HG03571 (cell line): ENCODE results near the gene SECTM1.
"Not testable (repeated sequence)": the region's sequence is repeated elsewhere in the genome, so short reads cannot be mapped to it uniquely, and the experiment has no call there.

ENCODE experiments used
- ATAC-seq: cut with Tn5 transposase; IDR thresholded peaks from one replicate; pipeline ENCODE4 v1.9.1; 2021; ENCODE audit not compliant: unreplicated experiment

The SECTM1 gene

DNA sequence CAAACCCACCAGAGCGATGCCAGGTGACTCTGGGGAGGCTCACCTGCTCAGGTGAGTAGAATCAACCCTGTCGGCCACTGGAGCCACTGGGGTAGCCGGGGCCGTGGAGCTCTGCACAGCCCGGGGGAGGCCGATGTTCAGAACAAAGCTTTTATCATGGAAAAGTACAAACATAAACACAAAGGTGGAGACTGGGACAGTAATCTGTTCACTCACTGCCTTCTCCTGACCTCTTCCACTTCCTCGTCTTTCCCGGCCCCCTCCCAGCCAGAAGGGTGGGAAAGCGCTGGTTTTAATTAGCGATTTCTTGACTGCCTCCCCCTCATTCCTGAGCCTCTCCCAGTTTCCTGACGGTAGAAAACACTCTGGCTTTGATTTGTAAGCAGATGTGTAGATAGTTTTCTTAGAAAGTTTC, 15.7 kb upstream of the SECTM1 start:
- ATAC-seq: no peak

DNA sequence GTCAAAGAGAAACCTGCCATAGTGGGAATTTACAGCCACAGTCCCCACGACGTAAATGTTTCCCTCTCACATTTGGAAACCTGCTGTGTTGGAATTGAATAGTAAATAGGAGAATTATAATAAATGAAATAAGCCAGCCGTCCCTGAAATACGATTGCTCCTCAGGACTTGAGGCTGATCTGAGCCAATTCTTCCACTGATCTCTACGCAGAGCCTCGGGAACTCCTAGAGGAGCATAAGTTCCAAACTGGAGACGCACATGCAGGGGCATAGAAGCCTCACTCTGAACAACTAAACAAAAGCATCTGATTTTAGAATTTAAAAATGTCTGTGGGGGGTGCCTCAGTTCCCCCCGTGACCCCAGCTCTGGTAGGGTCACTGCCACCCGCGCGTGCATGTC, 15.3 kb upstream of the SECTM1 start:
- no peak for ATAC-seq

DNA sequence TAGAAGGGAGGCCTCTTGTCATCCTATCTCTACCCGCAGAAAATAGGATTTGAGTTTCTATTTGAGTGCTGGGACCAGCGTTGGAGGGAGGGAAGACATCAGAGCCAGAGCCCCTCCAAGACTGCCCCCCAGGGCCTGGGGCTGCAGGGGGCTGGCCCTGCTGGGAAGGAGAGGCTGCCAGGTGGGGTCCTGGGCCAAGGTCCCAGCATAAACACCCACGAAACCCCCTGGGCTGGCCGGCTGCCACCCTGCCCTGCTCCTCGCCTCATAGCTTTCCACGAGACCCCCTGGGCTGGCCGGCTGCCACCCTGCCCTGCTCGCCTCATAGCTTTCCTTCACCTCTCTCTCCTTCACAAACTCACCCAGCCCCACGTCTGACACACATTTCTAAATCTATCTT, 14.9 kb upstream of the SECTM1 start:
- no peak for ATAC-seq

DNA sequence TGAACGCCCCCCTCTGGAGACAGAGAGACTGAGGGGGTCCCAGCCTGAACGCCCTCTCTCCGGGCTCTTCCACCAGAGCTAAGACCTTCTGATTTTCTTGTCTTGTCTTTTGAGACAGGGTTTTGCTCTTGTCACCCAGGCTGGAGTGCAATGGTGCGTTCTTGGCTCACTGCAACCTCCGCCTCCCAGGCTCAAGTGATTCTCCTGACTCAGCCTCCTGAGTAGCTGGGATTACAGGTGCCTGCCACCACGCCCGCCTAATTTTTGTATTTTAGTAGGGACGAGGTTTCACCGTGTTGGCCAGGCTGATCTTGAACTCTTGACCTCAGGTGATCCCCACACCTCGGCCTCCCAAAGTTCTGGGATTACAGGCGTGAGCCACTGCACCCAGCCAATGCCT, 14.4 kb upstream of the SECTM1 start:
- ATAC-seq: not testable (repeated sequence)

DNA sequence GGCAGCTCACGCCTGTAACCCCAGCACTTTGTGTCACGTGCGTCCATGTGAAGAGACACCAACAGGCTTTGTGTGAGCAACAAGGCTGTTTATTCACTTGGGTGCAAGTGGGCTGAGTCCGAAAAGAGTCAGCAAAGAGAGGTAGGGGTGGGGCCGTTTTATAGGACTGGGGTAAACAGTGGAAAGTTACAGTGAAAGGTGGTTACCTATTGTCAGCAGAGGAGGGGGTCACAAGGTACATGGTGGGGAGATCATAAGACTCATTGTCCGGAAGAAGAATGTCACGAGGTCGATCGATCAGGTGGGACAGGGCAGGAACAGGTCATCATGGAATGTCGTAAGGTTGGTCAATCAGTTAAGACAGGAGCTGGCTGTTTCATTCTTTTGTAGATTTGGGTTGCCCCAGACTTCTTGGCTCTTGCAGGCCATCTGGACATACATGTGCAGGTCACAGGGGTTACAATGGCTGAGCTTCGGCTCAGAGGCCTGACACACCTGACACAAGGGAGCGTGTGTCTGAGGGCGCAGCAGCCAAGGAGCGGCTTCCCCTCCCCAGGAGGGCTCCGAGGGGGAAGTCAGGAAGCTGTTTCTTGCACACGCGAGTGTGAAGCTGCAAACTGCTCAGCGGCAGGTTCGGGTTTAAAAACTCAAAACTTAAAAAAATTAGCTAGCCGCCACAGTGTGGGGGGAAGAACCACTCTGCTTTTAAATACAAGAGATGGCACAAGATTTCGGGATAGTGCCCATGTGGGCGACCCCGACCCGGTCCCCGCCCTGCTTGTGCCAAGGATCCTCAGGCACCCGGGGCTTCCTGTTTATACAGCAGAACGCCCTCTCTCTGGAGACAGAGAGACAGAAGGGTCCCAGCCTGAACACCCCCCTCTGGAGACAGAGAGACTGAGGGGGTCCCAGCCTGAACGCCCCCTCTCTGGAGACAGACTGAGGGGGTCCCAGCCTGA, 13.1 kb upstream of the SECTM1 start:
- no peak for ATAC-seq

DNA sequence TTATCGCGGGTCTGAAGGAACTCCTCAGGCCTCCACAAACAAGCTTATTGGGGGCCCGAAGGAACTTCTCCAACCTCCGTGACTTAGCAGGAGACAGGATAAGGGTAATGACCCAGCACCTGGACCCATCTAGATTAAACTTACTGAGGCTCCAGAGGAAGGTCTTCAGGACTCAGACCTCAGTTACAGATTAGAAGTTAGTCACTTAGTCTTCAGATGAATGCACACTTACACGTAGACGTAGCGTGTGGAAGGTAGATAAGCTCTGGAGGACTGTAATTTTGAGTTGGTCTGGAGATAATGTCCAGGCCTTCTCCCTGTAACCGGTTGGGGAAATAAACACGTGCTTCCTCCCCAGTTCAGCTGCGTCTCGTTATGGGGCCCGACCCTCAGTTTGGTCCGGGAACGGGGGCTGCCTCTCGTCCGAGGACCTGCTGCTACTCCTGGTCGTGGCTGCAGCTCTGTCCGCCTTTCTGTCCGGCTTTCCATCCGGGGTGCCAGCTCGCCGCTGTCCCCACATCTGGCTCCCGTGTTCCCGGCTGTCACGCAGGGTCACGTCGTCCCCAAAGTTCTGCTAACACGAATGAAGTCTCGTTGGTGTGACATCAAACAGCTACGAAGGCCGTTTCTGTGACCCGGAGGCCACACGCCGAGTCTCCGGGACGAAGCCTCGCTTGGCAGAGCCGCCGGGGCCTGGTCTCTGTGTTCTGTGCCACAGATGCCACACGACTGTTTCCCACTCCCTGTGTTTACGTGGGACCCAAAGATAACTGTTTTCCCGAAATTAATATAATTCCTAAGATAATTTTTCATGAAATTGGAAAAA, 11.8 kb upstream of the SECTM1 start:
- ATAC-seq: no peak

DNA sequence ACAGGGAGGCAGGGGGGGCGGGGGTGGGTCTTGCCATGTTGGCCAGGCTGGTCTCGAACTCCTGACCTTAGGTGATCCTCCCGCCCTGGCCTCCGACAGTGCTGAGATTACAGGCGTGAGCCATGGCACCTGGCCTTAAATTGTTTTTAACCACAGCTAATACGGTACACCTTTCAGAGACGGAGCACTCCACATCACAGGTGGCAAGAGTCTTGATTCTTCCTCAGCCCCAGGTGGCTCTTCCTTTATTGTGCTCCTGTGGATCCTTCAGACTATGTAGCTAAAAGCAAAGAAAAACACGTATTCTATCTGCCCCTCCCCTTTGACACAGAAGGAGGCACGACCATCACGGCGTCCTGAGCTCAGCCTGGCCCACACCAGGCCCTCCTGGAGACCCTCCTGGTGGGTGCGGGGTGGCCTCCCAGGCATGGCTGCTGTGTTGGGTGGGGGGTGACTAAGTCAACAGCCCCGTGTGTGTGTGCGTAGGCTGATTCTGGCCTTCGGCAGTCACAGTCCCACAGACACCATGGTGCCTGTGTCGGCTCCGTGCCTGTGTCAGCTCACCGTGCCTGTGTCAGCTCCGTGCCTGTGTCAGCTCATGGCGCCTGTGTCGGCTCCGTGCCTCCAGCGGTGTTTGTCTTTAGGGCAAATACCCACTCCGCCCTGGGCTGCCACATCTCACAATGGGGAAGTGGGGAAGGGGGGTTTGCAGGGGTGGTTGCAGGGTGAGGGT, 10.8 kb upstream of the SECTM1 start:
- no peak for ATAC-seq

DNA sequence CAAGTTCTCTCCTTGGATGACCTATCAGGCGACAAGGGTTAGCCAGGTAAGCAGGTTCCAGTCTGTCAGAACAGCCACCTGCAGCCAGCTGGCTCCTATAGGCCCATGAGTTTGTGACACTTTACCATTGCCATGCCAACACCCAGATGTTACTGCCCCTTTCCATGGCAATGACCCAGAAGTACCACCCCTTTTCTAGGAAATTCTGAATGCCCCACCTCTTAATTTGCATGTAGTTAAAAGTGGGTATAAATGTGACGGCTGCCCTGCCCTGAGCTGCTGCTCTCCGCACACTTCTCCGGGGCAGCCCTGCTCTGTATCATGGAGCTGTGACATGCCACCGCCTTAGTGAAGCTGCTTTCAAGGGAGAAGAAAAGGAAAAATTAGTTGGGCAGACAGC, 10.0 kb upstream of the SECTM1 start:
- no peak for ATAC-seq

DNA sequence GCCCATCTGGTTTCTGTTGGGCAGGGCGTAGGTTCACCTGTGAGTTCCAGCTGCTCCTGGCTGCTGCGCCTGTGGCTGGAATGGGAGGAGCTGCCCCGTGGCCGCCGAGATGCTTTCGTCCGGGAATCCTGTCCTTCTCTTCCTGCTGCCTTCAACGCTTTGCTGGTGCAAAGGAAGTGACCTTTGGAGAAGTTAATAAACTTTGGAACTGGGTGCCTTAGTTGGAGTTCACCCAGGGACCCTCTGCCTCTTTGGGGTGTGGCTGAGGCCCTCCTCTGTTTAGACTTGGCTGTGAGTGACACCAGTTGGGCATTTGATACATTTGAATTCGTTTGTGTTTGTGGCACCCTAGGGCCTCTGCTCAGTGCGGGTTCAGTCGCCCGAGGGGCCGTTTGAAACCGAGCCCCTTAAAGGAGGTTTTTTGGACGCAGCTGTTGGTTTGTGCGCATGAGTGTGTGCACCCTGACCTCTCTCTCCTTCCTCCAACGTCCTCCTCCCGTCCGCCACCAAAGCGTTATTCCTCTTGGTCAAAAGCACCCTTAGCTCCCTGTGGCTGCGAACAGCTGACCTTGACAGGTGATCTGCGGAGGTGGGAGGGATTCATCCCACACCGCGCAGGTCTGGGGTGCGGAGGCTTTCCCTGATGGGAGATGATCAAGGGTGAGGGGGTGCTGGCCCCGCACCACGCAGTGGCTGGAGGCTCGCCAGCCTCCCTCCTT, 9.0 kb upstream of the SECTM1 start:
- ATAC-seq: no peak

DNA sequence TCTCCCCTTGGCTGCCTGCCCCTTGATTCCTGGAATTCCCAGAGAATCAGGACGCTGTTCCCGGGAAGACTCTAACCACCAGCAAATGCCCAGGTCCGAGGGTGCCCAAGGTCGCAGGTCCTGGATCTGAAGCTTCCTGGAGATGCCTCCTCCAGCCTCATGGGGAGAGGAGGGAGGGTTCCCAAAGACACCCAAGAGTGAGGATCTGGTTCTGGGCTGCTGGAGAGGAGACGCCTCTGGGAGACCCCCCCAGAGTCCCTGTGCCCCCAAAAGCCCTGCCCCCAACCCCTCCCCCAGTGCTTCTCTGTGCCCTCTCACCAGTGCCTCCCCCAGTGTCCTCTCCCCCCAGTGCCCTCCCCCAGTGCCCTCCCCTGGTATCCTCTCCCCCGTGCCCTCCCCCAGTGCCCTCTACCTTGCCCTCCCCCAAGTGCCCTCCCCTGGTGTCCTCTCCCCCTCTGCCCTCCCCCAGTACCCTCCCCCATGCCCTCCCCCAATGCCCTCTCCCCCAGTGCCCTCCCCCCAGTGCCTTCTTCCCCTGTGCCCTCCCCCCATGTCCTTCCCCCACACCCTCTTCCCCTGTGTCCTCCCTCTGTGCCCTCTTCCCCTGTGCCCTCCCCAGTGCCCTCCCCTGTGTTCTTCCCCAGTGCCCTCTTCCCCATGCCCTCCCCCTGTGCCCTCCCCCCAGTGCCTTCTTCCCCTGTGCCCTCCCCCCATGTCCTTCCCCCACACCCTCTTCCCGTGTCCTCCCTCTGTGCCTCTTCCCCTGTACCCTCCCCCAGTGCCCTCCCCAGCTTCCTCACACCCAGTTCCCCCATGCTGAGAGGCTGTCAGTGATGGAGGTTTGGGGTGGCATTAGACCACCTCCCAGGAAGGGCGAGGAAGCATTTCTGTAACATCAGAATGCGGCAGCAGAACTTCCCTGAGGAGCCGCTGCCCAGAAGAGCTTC, 6.3 kb upstream of the SECTM1 start:
- no peak for ATAC-seq

DNA sequence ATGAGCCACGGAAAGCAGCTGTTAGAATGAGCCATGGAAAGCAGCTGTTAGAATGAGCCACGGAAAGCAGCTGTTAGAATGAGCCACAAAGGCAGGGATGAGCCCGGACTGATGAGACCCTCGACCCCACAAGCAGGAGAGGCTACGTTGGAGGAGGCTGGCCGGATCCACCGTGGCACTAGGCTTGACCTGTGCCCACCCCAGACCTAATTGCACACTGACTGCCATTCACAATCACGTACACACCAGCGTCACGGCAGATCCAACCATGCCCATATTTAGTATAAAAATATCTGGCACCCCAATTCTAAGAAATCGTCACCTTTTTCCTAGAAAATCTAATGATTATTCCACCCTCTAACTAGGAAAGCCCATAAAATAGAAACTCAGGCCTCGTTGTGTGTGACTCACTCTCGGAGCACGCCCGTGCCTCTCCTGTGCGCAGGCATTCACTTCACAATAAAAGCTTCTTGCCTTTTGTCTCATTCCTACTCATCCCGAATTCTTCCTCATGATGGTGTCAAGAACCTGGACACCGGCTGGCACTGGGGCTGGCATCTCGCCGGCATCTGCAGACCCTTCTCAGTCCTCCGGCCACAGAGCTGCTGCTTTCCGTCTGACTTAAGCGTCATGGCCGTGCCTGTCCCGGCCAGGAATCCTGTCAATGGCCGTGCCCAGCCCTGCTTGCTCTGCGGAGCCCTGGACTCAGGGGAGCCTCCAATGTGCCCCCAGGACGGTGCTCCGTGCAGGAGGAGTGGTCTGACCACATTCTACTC, 5.5 kb upstream of the SECTM1 start:
- ATAC-seq: no peak

DNA sequence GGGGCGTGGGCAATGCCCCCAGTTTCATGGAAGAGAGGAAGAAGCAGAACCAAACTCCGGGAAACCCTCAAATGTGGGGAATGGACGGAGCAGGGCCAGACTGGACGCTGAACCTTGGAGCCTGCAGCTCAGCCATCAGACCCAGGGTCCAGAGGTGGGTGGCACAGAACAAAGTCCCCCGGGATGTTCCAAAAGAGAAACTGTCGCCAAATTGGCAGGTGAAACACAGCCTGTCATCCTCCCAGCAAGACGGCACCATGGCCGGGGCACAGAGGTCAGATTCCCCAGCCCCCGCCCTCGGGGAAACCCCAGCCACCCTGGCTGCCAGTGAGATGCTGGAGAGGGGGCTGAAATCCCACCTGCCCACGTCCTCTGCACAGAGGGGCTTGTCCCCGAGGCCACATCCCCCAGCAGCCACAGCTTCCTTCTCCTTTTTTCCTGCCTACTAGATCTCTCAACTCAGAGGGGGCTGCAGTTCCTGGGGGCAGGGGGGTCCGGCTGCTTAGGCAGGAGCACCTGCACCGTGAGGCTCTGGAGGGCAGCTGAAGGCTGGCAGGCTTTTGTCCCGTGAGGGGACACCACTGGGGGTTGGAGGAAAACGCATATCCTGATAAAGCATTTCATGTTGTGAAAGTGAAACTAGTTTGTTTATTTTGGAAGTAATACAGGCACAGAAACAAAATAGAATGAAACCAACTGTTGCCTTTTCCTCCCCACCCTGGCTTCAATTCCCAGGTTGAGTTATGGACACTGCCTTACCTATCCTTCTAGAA, 1.2 kb upstream of the SECTM1 start:
- no peak for ATAC-seq

DNA sequence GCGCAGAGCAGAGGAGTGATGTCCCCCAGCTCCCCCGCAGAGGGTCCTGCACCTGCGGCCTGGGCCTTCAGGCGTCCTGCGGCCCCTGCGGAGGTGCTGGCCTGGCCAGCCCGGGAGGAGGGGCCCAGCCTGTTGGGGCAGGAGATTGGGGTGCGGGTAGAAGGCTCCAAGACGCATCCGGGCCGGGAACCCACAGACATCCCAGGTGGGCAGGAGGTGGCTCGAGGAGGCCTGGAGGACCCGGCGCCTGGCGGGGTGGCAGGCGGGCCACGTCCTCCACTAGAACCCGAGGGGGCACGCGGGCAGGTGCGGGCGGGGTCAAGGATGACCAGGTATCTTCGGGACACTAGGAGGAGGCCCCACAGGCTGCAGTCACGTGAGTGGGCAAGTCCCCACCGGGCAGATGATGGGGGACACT, 647 bp upstream of the SECTM1 start:
- ATAC-seq: no peak

DNA sequence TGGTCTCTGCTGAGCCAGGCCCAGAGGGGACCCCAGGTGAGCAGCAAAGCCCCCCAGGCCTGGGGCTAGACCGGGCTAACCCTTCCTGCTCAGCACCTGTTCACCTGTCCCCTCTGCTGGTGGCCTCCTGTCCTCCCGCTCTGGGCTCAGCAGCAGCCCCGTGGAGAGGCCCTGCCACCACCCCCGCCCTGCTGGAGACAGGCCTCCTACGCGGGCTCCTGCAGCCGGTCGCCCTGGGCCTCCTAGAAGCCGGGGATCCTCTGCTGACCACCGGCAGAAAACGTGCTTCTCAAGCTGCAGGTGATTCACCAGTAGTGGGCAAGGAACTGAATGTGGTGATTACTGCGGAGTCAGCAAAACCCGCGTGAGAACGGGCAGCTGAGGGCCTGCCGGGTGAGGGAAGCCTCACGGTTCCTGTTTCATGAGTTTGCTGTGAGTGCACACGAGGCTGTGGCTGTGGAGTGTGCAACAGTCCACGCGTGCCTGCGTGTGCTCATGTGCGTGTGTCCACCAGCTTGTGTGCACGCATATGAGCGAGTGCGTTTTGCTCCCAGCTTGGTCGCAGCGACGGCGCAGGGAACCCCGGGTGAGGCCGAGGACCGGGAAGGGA, 792 bp downstream of the SECTM1 start:
- ATAC-seq: no peak

DNA sequence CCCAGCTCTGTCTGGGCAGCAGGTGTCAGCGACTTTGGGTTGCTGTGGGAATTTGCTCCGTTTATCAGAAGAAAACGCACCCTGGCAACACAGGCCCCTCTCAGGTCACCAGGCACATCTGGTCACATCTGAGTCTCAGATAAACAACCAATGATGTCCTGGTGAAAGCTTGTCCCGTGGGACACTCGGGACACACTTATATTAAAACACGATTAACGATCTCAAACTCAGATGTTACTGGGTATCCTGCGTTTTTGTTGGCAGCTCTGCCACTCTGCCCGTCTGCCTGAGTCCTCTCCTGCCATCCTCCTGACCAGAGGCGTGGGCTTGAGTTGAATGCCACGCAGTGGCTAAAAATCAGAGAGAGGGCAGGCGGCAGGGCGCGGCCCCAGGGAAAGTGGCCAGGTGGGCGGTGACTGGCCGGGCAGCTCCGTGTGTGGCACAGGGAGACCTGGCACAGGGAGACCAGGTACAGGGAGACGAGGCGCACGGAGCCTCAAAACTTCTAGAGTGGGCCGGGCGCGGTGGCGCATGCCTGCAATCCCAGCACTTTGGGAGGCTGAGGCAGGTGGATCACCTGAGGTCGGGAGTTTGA, 2.1 kb downstream of the SECTM1 start:
- ATAC-seq: no peak

DNA sequence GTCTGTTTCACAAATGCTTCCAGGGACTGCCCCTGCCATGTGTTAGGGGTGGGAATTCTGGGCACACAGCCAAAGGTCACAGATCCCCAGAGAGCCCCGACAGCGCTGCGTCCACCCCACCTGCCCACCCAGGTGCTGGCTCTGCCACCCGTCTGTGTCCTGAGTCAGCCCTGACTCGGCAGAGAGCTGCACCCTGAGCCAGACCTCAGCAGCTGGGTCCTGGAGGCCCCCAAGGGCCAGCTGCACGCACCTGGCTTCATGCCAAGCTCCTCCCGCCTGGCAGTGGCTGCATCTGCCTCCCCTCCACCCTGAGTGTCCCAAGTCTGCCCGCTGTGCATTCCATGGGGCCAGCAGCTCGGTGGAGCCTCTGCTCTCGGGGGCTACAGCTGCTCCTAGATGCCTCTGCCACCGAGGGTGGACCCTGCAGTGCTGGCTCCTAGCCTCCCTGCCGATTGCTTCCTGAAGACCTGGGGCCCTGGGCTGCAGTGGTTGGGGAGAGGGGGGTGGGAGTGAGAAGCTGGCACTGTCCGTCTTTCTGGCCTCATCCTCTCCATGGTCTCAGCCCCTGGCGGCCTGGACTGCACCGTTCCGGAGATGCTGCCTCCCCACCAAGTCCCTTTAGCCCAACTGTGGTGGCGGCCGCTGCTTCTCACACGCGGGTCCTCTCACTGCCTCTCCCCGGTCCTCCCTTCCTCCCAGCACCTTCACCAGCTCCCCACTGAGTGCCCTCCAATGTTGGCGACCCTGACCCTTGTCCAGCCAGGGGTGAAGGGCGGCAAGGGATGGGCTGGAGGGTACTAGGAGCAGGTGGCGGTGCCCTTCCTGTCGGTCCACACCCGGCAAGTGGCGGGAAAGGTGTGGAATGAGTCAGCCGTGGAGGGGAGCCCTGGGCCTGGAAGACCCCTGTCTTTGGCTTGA, 3.0 kb downstream of the SECTM1 start:
- ATAC-seq: no peak
